HT1080 (cell line): ENCODE measurements around the gene APOL6. TPM values are rescaled to one million over a fixed set of nuclear protein-coding genes. Genes with fewer than 3 reads are reported as not detected.

Experiments
- DNase-seq: peaks from one replicate; pipeline ENCODE4 v3.0.0-alpha.2; 2015; ENCODE audit warnings: low read depth
- total RNA-seq: library from RNA; depleted of rRNA; stranded (reverse); fragments of >200 nt; shearing (Covaris generic); gene quantifications from 2 replicates; pipeline ENCODE4 v1.2.3, GENCODE V29; 2014; rRNA removed

The APOL6 gene
- total RNA-seq, 1 experiment from 2014 or later: 4.6 TPM

DNA sequence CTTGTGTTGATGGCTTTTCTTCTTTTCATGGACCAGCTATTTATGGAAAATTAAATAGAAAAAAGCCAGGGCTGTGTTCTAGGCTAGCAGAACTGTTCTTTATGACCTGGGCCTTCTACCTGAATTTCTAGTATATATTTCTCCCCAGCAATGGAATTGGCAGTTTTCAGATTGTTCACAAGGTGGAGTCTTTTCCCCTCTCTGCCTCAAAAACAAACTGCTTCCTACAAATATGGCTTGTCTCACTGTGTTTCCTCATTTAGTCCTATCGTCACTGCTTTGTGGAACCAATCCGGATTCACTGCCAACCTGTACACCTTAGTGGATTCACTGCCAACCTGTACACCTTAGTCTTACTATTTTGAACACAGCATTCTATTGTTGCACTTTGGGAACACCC lies 64.4 kb downstream of the APOL6 start:
- DNase-seq: peak; percentile 23

GRCh38 chr22:35717572-35717971 lies 69.3 kb downstream of the APOL6 start, which contains the start of gene APOL5:
Gene APOL5, plus strand, starts transcription at chr22:35717872. Its CDS starts 0 bp downstream, at chr22:35717872.
- no peak for DNase-seq

Other genes starting within 250 kb of the APOL6 start
- gene MCM5, start 248.3 kb upstream of the APOL6 start, total RNA-seq: 168 and 194 TPM in 2 replicates
- gene RASD2, start 107.6 kb upstream of the APOL6 start, total RNA-seq: not detected in 2 replicates
- not detected in 2 replicates for gene MB, start 31.1 kb upstream of the APOL6 start, total RNA-seq
- gene APOL5, start 69.4 kb downstream of the APOL6 start, total RNA-seq: not detected in 2 replicates